Parathyroid adenoma (tissue), 2 donors: ENCODE measurements around the gene FNDC1.

Experiments
- H2AFZ ChIP-seq: fragments of 300-600 bp; sonication (generic); one replicate; pipeline ENCODE4 v1.7.0; 2017; ENCODE audit warnings: antibody characterized with exemption, mild to moderate bottlenecking
- H3K27ac ChIP-seq: fragments of 300-600 bp; sonication (generic); one replicate; pipeline ENCODE4 v1.7.0; 2017
- H3K27me3 ChIP-seq: fragments of 300-600 bp; sonication (generic); one replicate; pipeline ENCODE4 v1.7.0; 2017; ENCODE audit warnings: low read length; ENCODE audit not compliant: control insufficient read depth, insufficient read depth
- H3K36me3 ChIP-seq: fragments of 300-600 bp; sonication (generic); one replicate; pipeline ENCODE4 v1.7.0; 2017; ENCODE audit warnings: low read length; ENCODE audit not compliant: control insufficient read depth, insufficient read depth
- H3K4me1 ChIP-seq: fragments of 300-600 bp; sonication (generic); one replicate; pipeline ENCODE4 v1.7.0; 2017; ENCODE audit warnings: control low read depth
- H3K4me2 ChIP-seq: fragments of 300-600 bp; sonication (generic); one replicate; pipeline ENCODE4 v1.7.0; 2017; ENCODE audit warnings: low read length
- H3K4me3 ChIP-seq: fragments of 300-600 bp; sonication (generic); one replicate; pipeline ENCODE4 v1.7.0; 2017; ENCODE audit warnings: low read depth, low read length
- H3K79me2 ChIP-seq: fragments of 300-600 bp; sonication (generic); one replicate; pipeline ENCODE4 v1.7.0; 2017; ENCODE audit warnings: control low read depth
- H3K9ac ChIP-seq: fragments of 300-600 bp; sonication (generic); one replicate; pipeline ENCODE4 v1.7.0; 2017; ENCODE audit warnings: mild to moderate bottlenecking
- H3K9me3 ChIP-seq: fragments of 300-600 bp; sonication (generic); one replicate; pipeline ENCODE4 v1.7.0; 2017; ENCODE audit warnings: low read length; ENCODE audit not compliant: control insufficient read depth
- CTCF ChIP-seq: fragments of 300-600 bp; sonication (generic); IDR thresholded peaks from one replicate; pipeline ENCODE4 v1.7.0; 2017; ENCODE audit warnings: antibody characterized with exemption, mild to moderate bottlenecking
- donor health status: primary hyperparathyroidism.

The FNDC1 gene

GRCh38 chr6:159261995-159262394 is 92.8 kb downstream of the FNDC1 start:
- no peak overlapping the region for H3K27ac ChIP-seq
- no peak overlapping the region for H3K4me2 ChIP-seq
- no peaks in the 10 kb centered on the region for H3K4me1 ChIP-seq
- H3K36me3 ChIP-seq: no peaks in the 10 kb centered on the region
- peaks cover under 1% of the 10 kb centered on the region for H3K9me3 ChIP-seq
- H3K9ac ChIP-seq: no peak overlapping the region
- H2AFZ ChIP-seq: no peak overlapping the region
- no peaks in the 10 kb centered on the region for H3K27me3 ChIP-seq
- no peaks in the 10 kb centered on the region for H3K79me2 ChIP-seq
- no peak for TF ChIP-seq CTCF
- no peak overlapping the region for H3K4me3 ChIP-seq

- Histone ChIP-seq H3K27ac (no peak overlapping the region), H3K4me2 (no peak overlapping the region), H3K4me1 (no peaks in the 10 kb centered on the region), H3K79me2 (no peaks in the 10 kb centered on the region), H3K9ac (no peak overlapping the region), H3K4me3 (no peak overlapping the region), H3K27me3 (no peaks in the 10 kb centered on the region), H2AFZ (no peak overlapping the region), H3K36me3 (no peaks in the 10 kb centered on the region), H3K9me3 (peaks cover 3% of the 10 kb centered on the region)
- no peak for TF ChIP-seq CTCF
These were observed 93.4 kb downstream of the FNDC1 start for GRCh38 chr6:159262586-159262985.

- peaks cover 3% of the 10 kb centered on the region for H3K9me3 ChIP-seq
- no peaks in the 10 kb centered on the region for H3K4me1 ChIP-seq
- H3K36me3 ChIP-seq: no peaks in the 10 kb centered on the region
- no peak for TF ChIP-seq CTCF
- no peak overlapping the region for H3K4me2 ChIP-seq
- H3K27ac ChIP-seq: no peak overlapping the region
- no peaks in the 10 kb centered on the region for H3K27me3 ChIP-seq
- H3K4me3 ChIP-seq: no peak overlapping the region
- no peak overlapping the region for H2AFZ ChIP-seq
- no peaks in the 10 kb centered on the region for H3K79me2 ChIP-seq
- no peak overlapping the region for H3K9ac ChIP-seq
These were observed 98.0 kb downstream of the FNDC1 start for GRCh38 chr6:159267165-159267564.

- H3K9me3 ChIP-seq: peaks cover 3% of the 10 kb centered on the region
- H3K9ac ChIP-seq: no peak overlapping the region
- H3K36me3 ChIP-seq: no peaks in the 10 kb centered on the region
- no peak overlapping the region for H3K4me3 ChIP-seq
- H3K27ac ChIP-seq: no peak overlapping the region
- no peak overlapping the region for H2AFZ ChIP-seq
- no peaks in the 10 kb centered on the region for H3K79me2 ChIP-seq
- H3K4me1 ChIP-seq: no peaks in the 10 kb centered on the region
- no peak for TF ChIP-seq CTCF
- no peak overlapping the region for H3K4me2 ChIP-seq
- H3K27me3 ChIP-seq: no peaks in the 10 kb centered on the region
These were observed 99.3 kb downstream of the FNDC1 start for GRCh38 chr6:159268511-159268910.

GRCh38 chr6:159271257-159271656 is 102.1 kb downstream of the FNDC1 start:
- TF ChIP-seq CTCF: no peak
- H3K4me3 ChIP-seq: no peak overlapping the region
- H3K4me1 ChIP-seq: no peaks in the 10 kb centered on the region
- no peaks in the 10 kb centered on the region for H3K79me2 ChIP-seq
- no peak overlapping the region for H3K27ac ChIP-seq
- H3K4me2 ChIP-seq: no peak overlapping the region
- no peak overlapping the region for H3K9ac ChIP-seq
- no peaks in the 10 kb centered on the region for H3K36me3 ChIP-seq
- H3K9me3 ChIP-seq: peaks cover 3% of the 10 kb centered on the region
- no peak overlapping the region for H2AFZ ChIP-seq
- no peaks in the 10 kb centered on the region for H3K27me3 ChIP-seq
